ENCODE measurements around the gene MACROD2.

- TF ChIP-seq EP300 (IDR thresholded peaks at IDR 0.05) = no peak
- no peak for TF ChIP-seq CTCF (IDR thresholded peaks at IDR 0.05)
- TF ChIP-seq POLR2A (IDR thresholded peaks at IDR 0.05) = no peak
These were observed 720.1 kb downstream of the MACROD2 start for GRCh38 chr20:14715400-14715799.

Data from tibial nerve (tissue), 4 donors.